ENCODE measurements around the gene UQCC5.

Gene UQCC5

DNA sequence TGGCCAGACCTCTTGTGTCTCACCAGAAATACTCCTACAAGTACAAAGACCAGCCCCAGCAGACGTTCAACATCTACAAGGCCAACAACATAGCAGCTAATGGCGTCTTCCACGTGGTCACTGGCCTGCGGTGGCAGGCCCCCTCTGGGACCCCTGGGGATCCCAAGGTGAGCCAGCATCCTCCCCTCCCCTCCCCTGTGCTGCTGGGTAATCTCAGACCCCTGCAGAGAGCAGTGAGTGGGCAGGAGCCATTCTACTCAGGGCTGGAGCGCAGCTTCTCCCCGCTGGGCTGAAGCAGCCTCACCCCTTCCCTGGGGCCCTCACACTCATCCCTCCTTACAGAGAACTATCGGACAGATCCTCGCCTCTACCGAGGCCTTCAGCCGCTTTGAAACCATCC, 31.4 kb upstream of the UQCC5 start:
- no peak for DNase-seq (ENCODE audit: low read depth in 2 of 2)

DNA sequence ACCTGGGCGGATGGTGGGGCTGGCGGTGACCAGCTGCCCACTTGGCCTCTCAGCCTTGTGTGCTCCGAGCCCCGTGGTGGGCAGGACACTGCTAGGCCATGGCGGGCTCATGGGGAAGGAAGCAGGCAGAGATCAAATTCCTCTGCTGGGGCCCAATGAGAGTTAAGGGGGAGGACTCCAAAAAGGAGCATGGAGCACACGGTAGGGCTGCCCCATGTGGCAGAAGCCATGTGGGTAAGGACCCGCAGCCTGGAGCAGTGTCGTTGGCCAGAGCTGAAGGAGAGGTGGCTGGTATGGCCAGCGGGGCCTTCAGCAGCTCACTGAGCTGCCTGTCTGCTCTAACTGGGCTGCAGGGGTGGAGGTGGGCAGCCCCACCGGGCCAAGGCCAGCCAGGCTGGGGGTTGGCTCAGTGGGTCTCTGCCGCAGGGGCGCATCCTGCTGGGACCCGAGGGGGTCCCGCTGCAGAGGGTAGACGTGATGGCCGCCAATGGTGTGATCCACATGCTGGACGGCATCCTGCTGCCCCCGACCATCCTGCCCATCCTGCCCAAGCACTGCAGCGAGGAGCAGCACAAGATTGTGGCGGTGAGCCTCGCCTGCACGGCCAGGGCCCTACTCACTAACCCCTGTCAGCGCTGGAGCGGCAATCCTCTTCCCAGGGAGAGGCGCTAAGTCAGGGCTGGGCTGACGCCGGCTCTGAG, 30.0 kb upstream of the UQCC5 start:
- DNase-seq (ENCODE audit: low read depth in 2 of 2) = no peak

DNA sequence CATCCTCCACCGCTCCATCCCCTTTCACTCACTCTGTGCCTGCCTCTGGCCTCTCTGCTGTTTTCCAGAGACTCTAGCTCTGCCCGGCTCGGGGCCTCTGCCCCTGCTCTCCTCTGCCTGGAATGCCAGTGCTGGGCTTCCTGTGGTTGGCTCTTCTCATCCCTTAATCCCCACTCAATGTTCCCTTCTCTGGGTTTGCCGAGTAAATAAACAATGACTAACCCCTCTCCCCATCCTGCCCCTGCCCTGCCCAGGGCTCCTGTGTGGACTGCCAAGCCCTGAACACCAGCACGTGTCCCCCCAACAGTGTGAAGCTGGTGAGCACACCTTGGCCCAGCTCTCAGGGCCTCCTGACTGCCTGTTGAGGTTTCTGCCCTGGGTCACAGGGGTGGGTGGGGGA, 29.0 kb upstream of the UQCC5 start:
- no peak for DNase-seq (ENCODE audit: low read depth in 2 of 2)

DNA sequence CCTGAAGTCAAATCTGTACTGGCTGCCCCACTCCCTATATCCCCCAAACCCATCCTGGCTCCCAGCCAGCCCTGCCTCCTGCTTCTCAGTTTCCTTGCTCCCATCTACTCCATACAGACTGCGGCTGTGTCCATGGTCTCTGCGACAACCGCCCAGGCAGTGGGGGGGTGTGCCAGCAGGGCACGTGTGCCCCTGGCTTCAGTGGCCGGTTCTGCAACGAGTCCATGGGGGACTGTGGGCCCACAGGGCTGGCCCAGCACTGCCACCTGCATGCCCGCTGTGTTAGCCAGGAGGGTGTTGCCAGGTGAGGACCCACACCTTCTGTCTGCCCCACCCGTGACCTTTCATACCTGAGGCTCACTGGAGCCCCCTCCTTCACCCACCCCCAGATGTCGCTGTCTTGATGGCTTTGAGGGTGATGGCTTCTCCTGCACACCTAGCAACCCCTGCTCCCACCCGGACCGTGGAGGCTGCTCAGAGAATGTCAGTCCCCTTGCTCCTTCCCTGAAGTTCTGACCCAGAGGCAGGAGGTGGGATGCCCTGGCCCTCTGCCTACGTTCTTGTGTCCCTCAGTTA, 26.6 kb upstream of the UQCC5 start:
- no peak for DNase-seq (ENCODE audit: low read depth in 2 of 2)

DNA sequence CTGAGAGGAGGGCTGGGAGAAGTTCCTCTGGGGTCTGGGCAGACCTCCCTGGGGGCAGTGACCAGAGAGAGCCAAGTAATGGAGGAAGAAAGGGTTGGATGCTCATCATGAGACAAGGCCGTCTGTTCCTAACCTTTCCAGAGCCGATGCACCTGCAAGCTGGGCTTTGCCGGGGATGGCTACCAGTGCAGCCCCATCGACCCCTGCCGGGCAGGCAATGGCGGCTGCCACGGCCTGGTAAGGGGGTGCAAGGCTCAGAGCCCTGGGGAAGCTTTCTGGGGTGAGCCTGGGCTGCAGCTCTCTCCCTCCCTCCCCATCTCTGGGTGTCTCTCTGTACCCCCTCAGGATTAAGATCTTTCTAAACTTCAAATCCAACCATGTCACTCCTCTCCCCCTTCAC, 24.9 kb upstream of the UQCC5 start:
- no peak for DNase-seq (ENCODE audit: low read depth in 2 of 2)

DNA sequence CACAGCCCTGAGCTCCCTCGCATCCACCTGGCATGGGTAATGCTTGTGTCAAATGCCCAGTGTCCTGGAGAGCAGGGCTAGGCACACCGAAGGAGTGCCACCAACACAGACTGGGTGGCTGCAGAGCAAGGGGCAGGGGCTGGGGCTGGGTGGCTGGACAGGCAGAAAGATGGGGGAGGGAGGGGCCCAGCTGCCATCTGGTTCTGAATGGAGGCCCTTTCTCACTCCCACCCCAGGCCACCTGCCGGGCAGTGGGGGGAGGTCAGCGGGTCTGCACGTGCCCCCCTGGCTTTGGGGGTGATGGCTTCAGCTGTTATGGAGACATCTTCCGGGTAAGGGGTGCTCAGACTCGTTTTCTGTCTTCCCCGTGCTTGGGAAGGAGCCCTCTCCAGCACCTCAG, 24.3 kb upstream of the UQCC5 start:
- DNase-seq (ENCODE audit: low read depth in 2 of 2) = no peak

- DNase-seq (ENCODE audit: low read depth in 2 of 2) = no peak
Measured at GRCh38 chr3:52512727-52513126, 23.7 kb upstream of the UQCC5 start.

DNA sequence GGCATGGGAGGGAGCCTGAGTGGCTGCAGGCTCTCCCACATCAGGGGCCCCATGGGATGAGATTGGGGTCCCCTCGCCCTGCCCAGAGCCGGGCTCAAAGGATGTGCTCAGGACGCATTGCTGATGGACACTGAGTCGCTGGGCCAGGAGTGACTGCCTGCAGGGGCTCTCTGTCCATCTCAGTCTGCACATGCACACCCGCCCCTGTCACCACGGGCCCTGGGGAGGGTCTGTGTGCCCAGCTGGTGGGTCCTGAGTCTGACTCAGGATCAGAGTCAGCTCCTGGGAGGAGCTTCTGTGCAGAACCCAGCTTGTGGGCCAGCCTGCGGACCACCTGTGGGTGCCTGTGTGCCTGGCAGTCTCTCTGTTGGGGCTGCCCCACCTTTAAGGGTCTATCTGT, 23.1 kb upstream of the UQCC5 start:
- DNase-seq (ENCODE audit: low read depth in 2 of 2) = no peak

- DNase-seq (ENCODE audit: low read depth in 2 of 2) = no peak
Measured at GRCh38 chr3:52514576-52514975, 21.8 kb upstream of the UQCC5 start.

- no peak for DNase-seq (ENCODE audit: low read depth in 2 of 2)
Measured at GRCh38 chr3:52515192-52515591, 21.2 kb upstream of the UQCC5 start.

DNA sequence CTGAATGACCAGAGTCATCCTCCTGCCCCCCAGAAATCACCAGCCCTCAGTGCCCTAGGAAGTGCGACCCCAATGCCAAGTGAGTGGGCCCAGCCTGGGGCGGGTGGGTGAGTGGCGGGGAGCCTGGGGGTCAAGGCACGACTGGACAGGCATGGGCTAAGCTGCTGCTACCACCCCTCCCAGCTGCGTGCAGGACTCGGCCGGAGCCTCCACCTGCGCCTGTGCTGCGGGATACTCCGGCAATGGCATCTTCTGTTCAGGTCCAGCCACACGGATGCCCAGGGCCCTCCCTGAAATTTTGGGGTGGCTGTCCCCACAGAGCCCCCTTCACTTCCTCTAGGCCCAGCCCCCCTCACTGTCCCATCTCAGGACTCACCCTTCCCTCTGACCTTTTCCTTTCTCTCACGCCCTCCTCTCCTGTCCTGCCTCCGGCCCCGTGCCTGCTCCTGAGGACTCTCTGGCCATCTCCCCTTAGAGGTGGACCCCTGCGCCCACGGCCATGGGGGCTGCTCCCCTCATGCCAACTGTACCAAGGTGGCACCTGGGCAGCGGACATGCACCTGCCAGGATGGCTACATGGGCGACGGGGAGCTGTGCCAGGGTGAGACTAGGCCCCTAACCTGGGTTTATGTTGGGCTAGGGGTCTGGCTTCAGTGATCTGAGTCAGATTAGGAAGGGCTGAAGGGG, 19.8 kb upstream of the UQCC5 start:
- DNase-seq (ENCODE audit: low read depth in 2 of 2) = no peak

- DNase-seq (ENCODE audit: low read depth in 2 of 2) = no peak
Measured at GRCh38 chr3:52517796-52518722, 18.3 kb upstream of the UQCC5 start.

DNA sequence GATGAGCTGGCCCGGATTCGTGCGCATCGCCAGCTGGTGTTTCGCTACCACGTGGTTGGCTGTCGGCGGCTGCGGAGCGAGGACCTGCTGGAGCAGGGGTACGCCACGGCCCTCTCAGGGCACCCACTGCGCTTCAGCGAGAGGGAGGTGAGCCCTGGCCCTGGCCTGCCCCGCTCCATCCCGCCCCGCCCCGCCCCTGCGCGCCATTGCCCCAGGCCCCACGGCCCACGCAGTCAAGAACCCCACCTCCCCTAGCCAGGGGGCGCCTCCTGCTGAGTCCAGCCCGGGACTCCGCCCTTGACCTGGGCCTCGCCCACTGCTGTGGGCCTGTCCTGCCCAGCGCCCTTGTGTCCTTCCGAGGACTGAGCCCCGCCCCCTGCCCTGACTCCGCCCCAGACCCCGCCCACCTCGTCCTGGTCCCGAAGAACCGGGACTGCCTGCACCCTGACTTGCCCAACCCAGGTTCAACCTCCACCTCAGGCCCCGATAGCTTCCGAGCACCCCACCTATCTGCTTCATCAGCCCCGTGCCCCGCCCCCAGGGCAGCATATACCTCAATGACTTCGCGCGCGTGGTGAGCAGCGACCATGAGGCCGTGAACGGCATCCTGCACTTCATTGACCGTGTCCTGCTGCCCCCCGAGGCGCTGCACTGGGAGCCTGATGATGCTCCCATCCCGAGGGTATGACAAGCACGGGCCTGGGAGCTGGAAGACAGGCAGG, 17.5 kb upstream of the UQCC5 start:
- DNase-seq (ENCODE audit: low read depth in 2 of 2) = no peak

GRCh38 chr3:52519445-52520140, 16.8 kb upstream of the UQCC5 start:
- no peak for DNase-seq (ENCODE audit: low read depth in 2 of 2)

DNA sequence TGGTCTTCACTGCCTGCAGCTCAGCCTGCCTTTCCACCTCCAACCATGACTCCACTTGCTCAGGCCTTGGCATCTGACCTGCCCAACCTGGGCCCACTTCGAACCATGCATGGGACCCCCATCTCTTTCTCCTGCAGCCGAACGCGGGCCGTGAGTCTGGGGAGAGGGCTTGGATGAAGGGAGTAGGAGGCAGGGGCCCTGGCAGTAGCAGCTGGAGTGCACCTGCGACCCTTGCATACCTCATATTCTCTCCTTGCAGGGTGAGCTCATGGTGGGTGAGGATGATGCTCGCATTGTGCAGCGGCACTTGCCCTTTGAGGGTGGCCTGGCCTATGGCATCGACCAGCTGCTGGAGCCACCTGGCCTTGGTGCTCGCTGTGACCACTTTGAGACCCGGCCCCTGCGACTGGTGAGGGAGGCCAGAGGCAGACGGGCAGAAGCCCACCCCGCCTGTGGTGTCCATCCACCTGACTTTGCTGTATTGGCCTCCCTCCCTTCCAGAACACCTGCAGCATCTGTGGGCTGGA, 16.2 kb upstream of the UQCC5 start:
- no peak for DNase-seq (ENCODE audit: low read depth in 2 of 2)

- no peak for DNase-seq (ENCODE audit: low read depth in 2 of 2)
Measured at GRCh38 chr3:52520716-52521487, 15.5 kb upstream of the UQCC5 start.

- DNase-seq (ENCODE audit: low read depth in 2 of 2) = no peak
Measured at GRCh38 chr3:52521488-52521824, 14.9 kb upstream of the UQCC5 start.

DNA sequence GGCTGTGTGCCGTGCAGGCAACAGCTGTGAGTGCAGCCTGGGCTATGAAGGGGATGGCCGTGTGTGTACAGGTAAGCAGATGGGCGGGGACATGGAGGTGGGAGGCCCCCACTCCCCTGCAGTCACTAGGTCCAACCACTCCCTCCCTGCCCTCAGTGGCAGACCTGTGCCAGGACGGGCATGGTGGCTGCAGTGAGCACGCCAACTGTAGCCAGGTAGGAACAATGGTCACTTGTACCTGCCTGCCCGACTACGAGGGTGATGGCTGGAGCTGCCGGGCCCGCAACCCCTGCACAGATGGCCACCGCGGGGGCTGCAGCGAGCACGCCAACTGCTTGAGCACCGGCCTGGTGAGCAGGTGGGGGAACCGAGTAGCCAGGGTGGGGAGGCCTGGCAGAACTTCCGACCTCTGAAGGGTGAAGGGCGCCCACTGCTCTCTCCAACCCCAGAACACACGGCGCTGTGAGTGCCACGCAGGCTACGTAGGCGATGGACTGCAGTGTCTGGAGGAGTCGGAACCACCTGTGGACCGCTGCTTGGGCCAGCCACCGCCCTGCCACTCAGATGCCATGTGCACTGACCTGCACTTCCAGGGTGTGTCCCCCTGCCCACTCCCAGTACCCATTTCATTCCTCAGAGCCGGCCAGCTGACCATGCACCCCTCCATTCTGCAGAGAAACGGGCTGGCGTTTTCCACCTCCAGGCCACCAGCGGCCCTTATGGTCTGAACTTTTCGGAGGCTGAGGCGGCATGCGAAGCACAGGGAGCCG, 14.3 kb upstream of the UQCC5 start:
- DNase-seq (ENCODE audit: low read depth in 2 of 2) = no peak

GRCh38 chr3:52522651-52523251, 13.7 kb upstream of the UQCC5 start:
- DNase-seq (ENCODE audit: low read depth in 2 of 2) = no peak
